Stimulated activated CD4-positive, alpha-beta T cell treated with anti-CD3 and anti-CD28 coated beads, TNF-alpha, amount 100 ng/mL, for 48 hours (primary cell): Measurements from ENCODE around the gene TRIM2.
"Not testable (repeated sequence)": the region's sequence is repeated elsewhere in the genome, so short reads cannot be mapped to it uniquely, and the experiment has no call there.

Source experiments
- DNase-seq, 3 donors: peaks; one replicate each; pipeline ENCODE4 v3.0.0-alpha.2; 2020; ENCODE audit warnings: low read depth in 3 of 3

TRIM2 gene

DNA sequence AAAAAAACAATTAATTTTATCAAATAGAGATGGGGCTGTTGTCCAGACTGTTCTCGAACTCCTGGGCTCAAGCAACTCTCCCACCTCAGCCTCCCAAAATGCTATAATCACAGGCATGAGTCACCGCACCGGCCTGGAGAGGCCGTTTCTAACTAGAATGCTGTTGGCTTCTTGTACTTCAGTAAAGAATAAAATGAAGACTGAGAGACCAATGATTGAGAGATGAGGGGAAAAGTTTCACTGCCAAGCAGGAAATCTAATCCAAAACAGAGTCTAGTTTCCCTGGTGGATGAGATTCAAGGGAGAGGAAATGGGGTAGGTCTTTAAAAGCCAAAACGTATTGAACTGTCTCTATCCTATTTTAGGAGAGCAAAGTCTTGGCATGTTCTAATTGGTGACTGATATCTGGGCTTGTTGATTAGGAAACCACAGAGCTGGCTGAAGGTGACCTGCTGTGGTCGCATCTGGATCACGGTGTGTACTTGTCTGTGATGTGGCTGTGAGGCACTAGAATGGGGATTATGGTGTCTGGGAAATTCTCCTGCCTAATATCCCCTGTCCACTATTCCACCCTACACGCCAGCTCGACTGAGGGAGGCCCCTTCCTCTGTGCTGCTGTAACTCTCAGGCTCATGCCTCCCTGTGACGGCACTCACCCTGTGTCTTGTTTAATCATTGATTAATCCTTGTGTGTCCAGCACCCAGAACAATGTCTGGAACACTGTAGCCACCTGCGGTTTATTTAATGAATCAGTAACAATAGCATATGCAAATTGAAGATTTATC is 15.0 kb upstream of the TRIM2 start:
- DNase-seq = no peak

GRCh38 chr4:153191795-153192363 is 12.4 kb upstream of the TRIM2 start:
- no peak for DNase-seq

- DNase-seq = no peak
Measured at GRCh38 chr4:153197301-153197700, 6.9 kb upstream of the TRIM2 start.

DNA sequence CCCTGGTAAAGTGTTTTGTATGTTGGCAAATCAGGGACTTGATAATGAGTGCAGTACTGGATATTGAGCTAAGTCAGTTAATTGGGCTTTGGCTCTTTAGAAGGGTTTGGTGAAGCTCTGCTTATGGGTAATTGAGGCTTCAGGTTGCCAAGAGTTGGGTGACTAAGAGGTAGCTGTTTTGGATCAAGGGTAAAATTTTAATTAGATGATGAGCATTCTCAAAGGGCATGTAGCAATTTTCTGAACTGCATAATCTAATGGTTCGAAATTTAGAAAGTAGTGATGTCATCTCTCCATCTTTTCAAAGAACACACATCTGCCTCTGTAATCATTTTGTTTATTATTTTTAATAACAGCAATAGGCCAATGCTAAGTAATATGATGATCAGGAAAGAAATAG is 5.5 kb upstream of the TRIM2 start:
- no peak for DNase-seq

GRCh38 chr4:153203746-153204145 is 497 bp upstream of the TRIM2 start:
- not testable (repeated sequence) for DNase-seq

DNA sequence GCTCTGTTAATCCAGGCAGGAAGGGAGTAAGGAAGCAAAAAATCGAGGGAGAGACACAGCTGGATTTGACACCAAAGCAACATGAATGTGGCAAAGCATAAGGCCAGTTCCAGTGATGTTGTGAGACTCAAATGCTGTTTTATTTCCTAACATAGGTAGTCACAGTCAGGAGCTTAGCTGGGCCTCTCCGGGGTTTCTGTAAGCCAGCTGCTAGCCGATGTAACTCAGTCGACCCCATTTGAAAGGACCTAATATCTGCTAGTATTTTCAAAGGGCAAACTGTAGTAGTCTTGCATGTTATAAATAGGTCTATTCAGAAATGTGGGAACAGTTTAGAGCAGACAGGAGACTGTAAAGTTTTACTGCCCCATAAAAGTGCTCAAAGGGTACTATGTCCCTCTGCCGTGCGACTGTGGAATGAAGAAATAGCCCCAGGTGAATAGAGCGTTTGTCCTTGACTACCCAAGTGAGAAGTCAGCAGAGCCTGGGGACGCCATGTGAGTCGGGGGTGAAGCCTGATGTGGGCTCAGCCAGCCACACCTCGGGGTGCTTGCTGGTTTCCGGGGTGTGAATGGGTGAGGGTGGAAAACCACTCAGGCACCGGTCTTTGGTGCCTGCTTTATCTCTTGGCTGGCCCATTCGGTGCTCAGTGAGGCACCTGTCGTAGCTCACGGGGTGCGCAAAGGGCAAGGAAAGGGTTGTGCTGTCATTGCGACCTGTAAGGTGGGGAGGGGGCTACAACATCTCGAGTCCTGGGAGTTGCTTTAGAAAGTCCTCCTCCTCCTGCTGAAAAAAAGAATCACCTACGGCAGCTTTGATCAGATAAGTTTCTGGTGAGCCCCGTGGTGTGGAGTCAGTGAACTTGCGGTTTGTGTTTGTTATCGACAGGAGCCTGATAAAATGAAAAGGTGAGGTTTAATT is 745 bp downstream of the TRIM2 start:
- no peak for DNase-seq

- DNase-seq = no peak
Measured at GRCh38 chr4:153205757-153206156, 1.5 kb downstream of the TRIM2 start.

DNA sequence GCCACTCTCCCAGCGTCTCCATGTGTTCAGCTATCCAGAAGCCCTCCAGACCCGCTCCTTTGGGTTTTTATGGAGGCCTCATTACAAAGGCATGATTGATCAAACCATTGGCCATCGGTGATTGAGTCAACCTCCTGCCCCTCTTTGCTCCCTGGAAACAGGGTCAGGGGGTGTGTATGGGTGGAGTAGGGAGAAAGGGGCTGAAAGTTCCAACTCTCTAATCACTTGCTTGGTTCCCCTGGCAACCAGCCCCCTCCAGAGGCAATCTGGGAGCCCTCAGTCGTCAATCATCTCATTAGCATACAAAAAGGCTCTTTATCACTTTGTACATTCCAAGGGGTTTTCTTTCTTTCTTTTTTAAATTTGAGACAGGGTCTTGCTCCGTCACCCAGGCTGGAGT is 2.3 kb downstream of the TRIM2 start:
- DNase-seq = no peak

DNA sequence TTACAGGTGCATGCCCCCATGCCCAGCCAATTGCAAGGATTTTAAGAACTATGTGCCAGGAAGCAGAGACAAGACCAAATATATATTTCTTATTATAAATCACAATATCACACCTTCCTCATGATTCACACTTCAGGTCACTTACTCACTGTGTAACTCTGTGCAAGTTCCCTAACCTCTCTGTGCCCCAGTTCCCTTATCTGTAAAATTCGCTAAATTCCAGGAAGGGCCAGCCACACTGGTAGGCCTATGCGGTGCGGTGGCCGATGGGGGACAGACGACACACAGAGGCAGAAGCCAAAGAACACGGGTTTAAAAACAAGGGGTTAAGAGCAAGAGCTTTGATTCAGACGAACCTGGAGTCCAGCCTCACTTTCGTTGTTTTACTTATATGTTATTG is 2.8 kb downstream of the TRIM2 start:
- DNase-seq = no peak

- no peak for DNase-seq
Measured at GRCh38 chr4:153207567-153207966, 3.3 kb downstream of the TRIM2 start.

GRCh38 chr4:153209410-153209809 is 5.2 kb downstream of the TRIM2 start:
- no peak for DNase-seq

- no peak for DNase-seq
Measured at GRCh38 chr4:153210727-153211126, 6.5 kb downstream of the TRIM2 start.

GRCh38 chr4:153211986-153212728 is 7.9 kb downstream of the TRIM2 start:
- no peak for DNase-seq

- no peak for DNase-seq
Measured at GRCh38 chr4:153212736-153213135, 8.5 kb downstream of the TRIM2 start.

GRCh38 chr4:153215921-153216320 is 11.7 kb downstream of the TRIM2 start:
- no peak for DNase-seq

- no peak for DNase-seq
Measured at GRCh38 chr4:153216546-153216945, 12.3 kb downstream of the TRIM2 start.

GRCh38 chr4:153217440-153217839 is 13.2 kb downstream of the TRIM2 start:
- DNase-seq = no peak

- DNase-seq = no peak
Measured at GRCh38 chr4:153218961-153219360, 14.7 kb downstream of the TRIM2 start.

DNA sequence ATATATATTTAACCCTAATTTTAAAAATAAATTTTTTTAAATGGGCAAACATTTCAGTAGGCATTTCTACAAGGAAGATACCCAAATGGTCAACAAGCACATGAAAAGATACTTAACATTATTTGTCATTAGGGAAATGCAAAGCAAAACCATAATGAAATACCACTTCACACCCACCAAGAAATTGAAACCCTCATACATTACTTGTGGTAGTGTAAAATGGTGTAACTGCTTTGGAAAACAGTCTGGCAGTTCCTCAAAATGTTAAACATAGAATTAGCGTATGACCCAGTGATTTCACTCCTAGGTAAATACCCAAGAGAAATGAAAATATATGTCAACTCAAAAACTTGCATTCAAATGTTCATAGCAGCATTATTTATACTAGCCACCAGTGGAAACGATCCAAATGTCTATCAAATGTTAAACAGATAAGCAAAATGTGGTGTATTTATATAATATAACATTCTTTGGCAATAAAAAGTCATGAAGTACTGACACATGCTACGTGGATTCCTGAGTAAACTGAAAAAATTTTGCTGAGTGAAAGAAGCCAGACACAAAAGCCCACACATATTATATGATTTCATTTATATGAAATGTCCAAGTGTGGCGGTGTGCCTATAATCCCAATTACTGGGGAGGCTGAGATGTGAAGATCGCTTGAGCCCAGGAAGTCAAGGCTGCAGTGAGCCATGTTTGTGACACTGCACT is 16.6 kb downstream of the TRIM2 start:
- no peak for DNase-seq

DNA sequence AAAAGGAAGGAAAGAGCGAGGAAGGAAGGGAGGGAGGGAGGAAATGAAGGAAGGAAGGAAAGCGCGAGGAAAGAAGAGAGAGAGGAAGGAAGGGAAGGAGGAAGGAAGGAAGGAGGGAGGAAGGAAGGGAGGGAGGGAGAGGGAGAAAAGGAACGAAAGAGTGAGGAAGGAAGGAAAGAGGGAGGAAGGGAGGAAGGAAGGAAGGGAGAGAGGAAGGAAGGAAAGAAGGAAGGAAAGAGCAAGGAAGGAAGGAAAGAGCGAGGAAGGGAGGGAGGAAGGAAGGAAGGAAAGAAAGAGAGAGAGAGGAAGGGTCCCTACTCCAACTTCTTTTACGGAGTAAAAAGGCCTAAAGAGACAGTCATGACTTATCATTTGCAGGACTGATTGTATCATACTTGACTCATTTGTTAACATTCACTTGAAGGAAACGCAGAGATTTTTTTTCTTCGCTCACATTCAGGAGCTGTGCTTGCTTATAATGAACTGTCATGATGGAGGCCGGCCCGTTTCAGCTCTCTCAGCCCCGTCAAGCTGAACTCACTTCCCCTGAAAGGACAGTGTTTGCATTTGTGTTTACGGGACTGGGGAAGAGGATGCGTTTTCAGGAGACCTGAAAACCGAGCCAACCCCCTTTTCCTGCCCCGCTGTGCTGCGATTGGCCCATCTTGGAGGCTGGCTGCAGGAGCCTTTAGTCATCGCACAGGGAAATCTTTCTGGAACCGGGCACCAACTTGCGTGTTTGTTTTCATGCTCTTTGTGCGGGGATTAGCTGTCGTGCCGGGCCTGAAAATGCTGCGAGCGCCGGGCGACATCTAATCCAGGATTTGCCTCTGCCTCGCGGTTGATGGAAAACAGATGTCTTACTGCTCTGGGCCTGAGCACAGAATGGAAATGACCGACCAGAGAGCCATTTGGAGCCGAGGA is 17.8 kb downstream of the TRIM2 start:
- DNase-seq = no peak
